Fibroblast of skin of right quadriceps (primary cell): ENCODE data around the gene POLR2J2.
"Not testable (repeated sequence)": the region's sequence is repeated elsewhere in the genome, so short reads cannot be mapped to it uniquely, and the experiment has no call there.

Experiments used
- DNase-seq: peaks from one replicate; pipeline ENCODE4 v3.0.0-alpha.2; 2013

Gene POLR2J2

DNA sequence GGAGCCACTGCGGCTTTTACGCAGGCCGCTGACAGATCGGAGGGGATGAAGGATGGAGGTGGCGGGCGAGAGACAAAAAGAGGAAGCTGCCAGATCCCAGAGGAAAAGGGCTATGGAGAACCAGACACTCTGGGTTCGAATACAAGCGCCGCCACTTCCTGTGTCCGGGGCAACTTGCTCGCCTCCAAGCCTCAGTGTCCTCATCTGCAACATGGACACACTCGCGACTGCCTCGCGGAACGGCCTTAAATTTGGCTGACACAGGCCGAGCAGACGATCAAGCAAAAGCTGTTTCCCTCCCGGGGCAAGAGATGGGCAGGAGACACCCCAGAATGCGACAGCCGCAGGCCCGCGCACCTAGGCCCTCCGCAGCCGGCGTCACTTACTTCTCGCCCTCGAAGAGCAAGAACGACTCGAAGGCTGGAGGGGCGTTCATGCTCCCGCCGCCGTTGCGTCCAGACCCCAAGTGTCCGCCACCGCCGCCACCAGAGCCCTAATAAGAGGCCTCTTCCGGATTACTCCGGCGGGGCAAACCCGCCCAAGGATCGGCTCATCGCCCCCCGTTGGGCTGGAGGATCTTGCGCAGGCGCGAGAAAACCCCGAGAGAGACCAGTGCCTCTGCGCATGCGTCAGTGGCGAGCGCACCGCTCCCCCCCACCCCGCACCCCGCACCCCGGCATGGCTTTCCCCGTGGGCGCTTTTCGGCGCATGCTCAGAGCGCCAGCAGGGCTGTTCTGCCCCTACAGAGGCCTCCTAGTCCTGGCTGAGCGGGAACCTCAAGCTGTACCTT lies at the start of gene POLR2J2:
TSS of gene POLR2J2 (minus strand) at position 498 of the 790 bp plus-strand sequence. CDS start at position 436, 62 bp downstream.
- not testable (repeated sequence) for DNase-seq

DNA sequence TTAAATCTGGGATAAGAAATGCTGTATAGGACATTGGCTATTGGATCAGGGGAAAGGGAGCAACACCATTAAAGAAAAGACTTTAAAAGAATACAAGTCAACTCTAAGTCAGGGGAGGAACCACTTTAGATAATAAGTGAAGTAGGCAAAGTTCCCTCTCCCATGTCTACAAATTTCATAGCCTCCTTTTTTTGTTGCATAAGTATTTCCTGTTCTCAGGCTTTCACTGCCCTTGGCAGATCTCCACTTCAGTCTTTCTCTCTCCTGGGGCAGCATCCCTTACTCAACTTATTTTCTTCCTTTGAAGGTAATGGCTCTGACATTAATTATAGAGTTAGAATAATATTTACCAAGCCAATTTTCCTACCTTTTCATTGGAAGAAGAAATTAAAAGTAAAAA lies 47.0 kb upstream of the POLR2J2 start:
- peak; percentile 39 for DNase-seq

GRCh38 chr7:102715718-102716117 lies 44.3 kb upstream of the POLR2J2 start:
- DNase-seq = not testable (repeated sequence)

- peak; percentile 5 for DNase-seq
These were observed 43.5 kb upstream of the POLR2J2 start for GRCh38 chr7:102714774-102715522.

DNA sequence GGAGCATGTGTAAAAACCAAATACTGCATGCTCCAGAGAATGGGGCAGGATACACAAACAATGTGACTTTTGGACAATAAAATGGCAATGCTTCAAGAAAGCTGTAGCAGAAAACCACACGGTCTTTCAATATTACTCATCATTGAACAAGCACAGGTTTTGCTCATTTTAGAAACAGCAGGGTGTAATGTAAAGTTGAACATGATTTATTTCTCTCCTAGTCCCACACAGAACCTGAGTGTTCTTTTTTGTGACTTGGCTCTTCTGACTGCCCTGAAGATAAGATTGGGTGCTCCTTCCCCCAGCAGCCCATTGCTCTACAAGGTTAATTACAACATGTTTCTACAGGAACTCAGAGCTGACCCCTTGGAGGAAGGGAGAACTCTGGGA lies 42.2 kb upstream of the POLR2J2 start:
- DNase-seq = not testable (repeated sequence)

GRCh38 chr7:102713011-102713690 lies 41.7 kb upstream of the POLR2J2 start:
- peak; percentile 5 for DNase-seq

GRCh38 chr7:102698962-102699750 lies 27.7 kb upstream of the POLR2J2 start:
- not testable (repeated sequence) for DNase-seq

DNA sequence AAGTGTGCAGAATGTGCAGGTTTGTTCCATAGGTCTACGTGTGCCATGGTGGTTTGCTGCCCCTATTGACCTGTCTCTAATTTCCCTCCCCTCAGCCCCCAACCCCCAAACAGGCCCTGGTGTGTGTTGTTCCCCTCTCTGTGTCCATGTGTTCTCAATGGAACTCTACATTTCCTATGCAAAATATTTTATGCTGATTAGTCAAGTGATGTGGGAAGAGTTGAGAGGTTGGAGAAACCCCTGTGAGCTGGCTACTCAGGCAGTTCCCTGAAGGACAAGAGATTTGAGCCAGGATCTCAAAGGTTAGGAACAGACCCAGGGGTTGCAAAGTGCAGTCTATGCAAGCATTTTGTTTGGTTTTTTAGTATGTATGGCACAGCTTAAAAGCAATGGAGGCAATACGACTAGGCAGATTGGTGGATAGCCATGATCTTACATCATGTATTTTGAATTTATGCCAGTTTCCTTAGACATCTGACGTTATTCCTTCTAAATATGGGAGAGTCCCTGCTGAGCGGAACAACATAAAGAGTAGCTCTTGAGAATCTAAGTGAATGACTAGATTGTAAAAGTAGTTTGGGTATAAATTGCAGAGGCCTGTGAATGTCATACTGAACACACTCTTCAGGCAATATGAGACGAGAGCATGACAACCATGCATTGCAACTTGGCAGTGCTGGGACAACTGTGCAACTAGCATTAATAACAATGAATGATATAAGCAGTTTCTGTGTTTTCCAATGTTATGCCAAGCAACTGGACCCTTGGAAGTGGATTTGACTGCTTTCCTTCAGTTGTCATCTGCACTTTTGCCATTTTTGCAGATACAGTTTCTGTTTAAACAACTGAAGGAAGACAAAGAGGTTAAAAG lies 26.4 kb upstream of the POLR2J2 start:
- not testable (repeated sequence) for DNase-seq

DNA sequence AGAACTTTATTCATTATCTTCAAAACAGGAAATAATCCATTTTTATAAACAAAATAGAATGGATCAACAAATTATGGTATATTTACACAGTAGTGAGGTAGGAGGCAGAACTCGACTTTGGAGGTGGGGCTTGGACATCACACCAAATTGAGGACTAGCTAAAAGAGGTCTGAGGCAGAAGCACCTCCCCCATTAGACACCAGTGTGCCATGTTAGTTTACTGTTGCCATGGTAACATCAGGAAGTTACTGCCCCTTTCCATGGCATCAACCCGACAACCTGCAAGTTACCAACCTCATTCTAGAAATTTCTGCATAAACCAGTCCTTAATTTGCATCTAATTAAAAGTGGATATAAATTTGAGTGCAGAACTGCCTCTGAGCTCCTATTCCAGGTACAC lies 24.5 kb upstream of the POLR2J2 start:
- not testable (repeated sequence) for DNase-seq

DNA sequence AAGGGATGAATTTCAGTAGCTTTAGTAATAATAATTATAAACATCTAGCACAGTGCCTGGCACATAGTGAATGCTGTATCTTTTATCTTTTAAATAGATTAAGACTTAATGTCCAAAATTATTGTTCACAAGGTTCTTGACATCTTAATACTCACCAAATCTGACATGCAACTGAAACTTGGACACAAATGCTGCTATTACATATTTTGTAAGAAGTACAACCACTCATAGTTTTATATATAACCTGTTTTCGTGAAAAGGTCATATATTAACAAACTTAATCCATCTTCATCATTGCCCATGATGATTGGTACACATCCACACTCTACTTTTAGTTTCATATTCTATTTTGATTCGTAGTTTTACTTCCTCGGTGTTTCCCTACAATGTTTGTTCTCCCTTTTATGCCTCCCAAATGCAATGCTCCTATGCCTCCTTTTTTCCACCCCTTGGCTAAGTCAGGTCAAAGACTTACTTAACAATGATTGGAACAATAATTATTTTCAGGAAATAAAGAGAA lies 23.6 kb upstream of the POLR2J2 start:
- not testable (repeated sequence) for DNase-seq

GRCh38 chr7:102694008-102694407 lies 22.5 kb upstream of the POLR2J2 start:
- not testable (repeated sequence) for DNase-seq

GRCh38 chr7:102690602-102691001 lies 19.1 kb upstream of the POLR2J2 start:
- not testable (repeated sequence) for DNase-seq

GRCh38 chr7:102689436-102690282 lies 18.2 kb upstream of the POLR2J2 start:
- DNase-seq = not testable (repeated sequence)

DNA sequence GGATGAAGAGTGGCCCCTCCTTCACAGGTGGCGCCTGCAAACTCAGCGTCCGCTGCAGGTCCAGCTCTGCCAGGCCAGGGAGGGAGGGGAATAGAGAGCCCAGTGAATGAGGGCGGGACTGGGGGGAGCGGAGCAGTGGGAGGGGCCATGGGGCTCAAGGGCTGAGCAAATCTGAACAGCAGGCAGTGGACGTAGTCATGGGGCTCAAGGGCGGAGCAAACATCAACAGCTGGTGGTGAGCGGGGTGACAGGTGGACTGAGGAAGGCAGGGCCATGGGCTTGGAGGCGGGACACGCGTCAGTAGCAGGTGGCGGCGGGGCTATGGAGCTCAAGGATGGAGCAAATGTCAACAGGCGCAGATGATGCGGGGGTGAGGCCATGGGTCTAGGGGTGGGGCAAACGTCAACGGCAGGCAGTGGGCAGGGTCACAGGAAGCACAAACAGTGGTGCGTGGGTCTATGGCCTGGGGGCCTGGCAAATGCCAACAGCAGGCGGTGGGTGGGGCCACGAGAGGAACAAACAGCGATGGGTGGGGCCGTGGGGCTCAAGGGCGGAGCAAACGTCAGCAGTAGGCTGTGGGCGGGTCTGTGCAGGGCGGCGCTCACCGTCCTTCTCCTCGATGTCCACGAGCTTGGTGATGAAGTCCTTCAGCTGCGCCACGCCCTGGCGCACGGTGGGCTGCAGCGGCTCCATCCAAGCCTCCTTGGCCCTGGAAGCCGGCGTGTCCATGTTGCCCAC lies 17.0 kb upstream of the POLR2J2 start:
- not testable (repeated sequence) for DNase-seq

DNA sequence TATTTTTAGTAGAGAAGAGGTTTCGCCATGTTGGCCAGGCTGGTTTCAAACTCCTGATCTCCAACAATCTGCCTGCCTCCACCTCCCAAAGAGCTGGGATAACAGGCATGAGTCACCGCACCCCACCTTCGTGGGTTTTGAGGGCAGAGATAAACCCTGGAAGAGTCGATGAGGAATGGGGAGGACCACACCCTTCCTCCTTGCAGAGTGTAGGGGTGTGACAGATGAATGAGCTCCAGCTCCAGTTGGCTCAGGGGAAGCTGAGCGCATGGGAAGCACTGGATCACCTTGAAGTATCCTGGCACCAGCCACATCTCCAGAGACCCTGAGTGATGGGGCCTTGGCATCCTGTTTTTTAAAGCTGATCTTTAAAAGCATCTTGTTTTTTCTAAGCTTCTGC lies 11.1 kb upstream of the POLR2J2 start:
- not testable (repeated sequence) for DNase-seq

DNA sequence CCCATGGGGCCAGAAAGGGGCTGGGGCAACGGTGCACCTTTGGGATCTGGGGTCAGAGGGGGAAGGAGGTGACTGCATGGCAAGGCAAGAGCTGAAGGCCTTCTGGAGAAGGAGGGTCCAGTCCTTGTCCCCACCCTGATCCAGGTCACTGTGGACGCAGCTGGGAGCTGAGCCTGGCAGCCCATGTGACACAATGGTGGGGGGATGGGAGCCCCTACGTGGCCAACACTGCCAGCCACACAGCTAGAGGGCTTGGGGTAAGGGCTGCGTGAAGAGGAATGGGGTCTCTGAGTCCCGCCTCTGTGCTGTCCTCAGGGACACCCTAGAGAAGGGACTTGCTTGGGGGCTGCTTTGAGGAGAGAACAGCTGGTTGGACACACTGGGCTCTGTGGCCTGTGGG lies 9.3 kb upstream of the POLR2J2 start:
- not testable (repeated sequence) for DNase-seq

- not testable (repeated sequence) for DNase-seq
These were observed 4.1 kb upstream of the POLR2J2 start for GRCh38 chr7:102675545-102675944.

GRCh38 chr7:102673447-102674067 lies 2.1 kb upstream of the POLR2J2 start:
- DNase-seq = not testable (repeated sequence)

GRCh38 chr7:102671956-102672307 lies 469 bp upstream of the POLR2J2 start:
- DNase-seq = not testable (repeated sequence)
